ENCODE measurements around the gene GP1BA.

DNA sequence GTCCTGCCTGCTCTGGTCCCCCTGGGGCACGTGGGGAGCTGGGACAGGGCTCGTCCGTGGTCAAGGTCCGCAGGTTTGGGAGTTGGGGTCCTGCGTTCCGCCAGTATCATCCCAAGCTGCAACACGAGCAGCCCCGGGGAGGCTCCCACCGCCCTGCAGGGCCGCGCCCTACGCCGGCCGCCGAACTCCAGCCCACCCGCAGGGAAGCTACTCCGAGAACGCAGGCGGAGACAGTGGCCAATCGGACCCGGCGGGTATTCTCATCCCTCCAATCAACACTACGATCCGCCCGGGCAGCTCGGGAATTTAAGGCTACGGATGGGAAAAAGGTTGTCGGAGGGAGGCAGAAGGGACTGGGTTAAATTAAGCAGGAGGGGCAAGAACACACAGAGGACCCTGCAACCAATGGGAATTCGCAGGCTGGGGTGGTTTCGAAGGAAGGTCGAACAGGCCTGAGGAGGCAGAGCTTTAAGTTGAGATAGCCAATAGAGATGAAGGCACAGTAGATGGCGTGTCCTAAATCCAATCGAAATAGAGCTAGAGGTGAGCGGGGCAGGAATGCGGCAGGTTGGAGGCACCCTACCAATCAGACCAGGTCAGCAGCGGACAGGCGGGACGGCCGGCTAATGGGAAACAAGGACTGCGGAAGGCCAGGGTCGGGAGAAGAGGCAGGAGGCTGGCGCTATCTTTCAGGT, 34.9 kb downstream of the GP1BA start:
- TF ChIP-seq, protein P1, sequence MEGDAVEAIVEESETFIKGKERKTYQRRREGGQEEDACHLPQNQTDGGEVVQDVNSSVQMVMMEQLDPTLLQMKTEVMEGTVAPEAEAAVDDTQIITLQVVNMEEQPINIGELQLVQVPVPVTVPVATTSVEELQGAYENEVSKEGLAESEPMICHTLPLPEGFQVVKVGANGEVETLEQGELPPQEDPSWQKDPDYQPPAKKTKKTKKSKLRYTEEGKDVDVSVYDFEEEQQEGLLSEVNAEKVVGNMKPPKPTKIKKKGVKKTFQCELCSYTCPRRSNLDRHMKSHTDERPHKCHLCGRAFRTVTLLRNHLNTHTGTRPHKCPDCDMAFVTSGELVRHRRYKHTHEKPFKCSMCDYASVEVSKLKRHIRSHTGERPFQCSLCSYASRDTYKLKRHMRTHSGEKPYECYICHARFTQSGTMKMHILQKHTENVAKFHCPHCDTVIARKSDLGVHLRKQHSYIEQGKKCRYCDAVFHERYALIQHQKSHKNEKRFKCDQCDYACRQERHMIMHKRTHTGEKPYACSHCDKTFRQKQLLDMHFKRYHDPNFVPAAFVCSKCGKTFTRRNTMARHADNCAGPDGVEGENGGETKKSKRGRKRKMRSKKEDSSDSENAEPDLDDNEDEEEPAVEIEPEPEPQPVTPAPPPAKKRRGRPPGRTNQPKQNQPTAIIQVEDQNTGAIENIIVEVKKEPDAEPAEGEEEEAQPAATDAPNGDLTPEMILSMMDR (IDR thresholded peaks at IDR 0.05) = no peak
- no peak for TF ChIP-seq ZFX (IDR thresholded peaks at IDR 0.05; ENCODE audit: borderline replicate concordance)
